Endothelial cell of umbilical vein (primary cell): ENCODE results near the gene HDAC8. TPM values are rescaled to one million over a fixed set of nuclear protein-coding genes. Genes with fewer than 3 reads are reported as not detected.

Experiments
- BruUV-seq: library from RNA; stranded (reverse); fragments of 400-500 nt; replicated peaks from 2 replicates; lab custom pipeline; 2021; lab: Mats Ljungman, UMichigan
- CTCF ChIA-PET: fragments of 300-600, 350-600 bp; sonication (Branson Sonifier 250); formaldehyde crosslinking; loops from one replicate; lab custom pipeline; 2021; ENCODE audit warnings: antibody characterized with exemption, inconsistent platforms; lab: Charles Lee
- POLR2A ChIA-PET: fragments of 300-600, 350-600 bp; sonication (Branson Sonifier 250); formaldehyde crosslinking; loops from one replicate; lab custom pipeline; 2021; ENCODE audit warnings: antibody characterized with exemption, inconsistent platforms; lab: Charles Lee
- DNase-seq: peaks from one replicate; pipeline ENCODE4 v3.0.0-alpha.2; 2011; ENCODE audit warnings: low read depth, low spot score
- FAIRE-seq: peaks from 2 replicates; lab custom pipeline; 2011; peaks lifted over from hg19 to GRCh38; lab: Jason Lieb, UNC
- H2AFZ ChIP-seq: 2 replicates; pipeline ENCODE4 v1.6.0; 2012; ENCODE audit warnings: low read depth, low read length, control low read depth, inconsistent platforms
- H3K27ac ChIP-seq: 2 replicates; pipeline ENCODE4 v1.5.1; 2011; ENCODE audit warnings: low read depth, mild to moderate bottlenecking, control low read depth, low read length, moderate library complexity; ENCODE audit not compliant: insufficient read depth
- H3K27me3 ChIP-seq, 2 experiments: 2 replicates each; pipeline versions ENCODE4 v1.6.0 to v1.6.1; 2011; ENCODE audit warnings: low read length in 2 of 2, mixed read lengths in 1 of 2; ENCODE audit not compliant: control insufficient read depth in 2 of 2, insufficient read depth in 2 of 2
- H3K36me3 ChIP-seq, 2 experiments: 2 replicates in 1 of 2; 3 replicates in 1 of 2; pipeline ENCODE4 v1.5.1; 2011; ENCODE audit warnings: low read length in 2 of 2, mild to moderate bottlenecking in 1 of 2, moderate library complexity in 1 of 2; ENCODE audit not compliant: control insufficient read depth in 2 of 2, insufficient read depth in 2 of 2; ENCODE audit errors: extremely low read depth in 1 of 2
- H3K4me1 ChIP-seq: 3 replicates; pipeline ENCODE4 v1.5.1; 2011; ENCODE audit warnings: mild to moderate bottlenecking, low read length; ENCODE audit not compliant: control insufficient read depth, insufficient read depth; ENCODE audit errors: extremely low read depth
- H3K4me2 ChIP-seq: 2 replicates; pipeline ENCODE4 v1.6.1; 2011; ENCODE audit warnings: low read length, control low read depth, mixed read lengths; ENCODE audit not compliant: insufficient read depth
- H3K4me3 ChIP-seq, 3 experiments: fragments of 200-600 bp in 1 of 3; sonication (generic), shearing (Covaris generic) in 1 of 3; replicated peaks in 1 of 3; 2 replicates each; pipeline ENCODE4 v1.5.1; 2011 to 2016; ENCODE audit warnings: control low read depth in 3 of 3, low read length in 3 of 3, mild to moderate bottlenecking in 2 of 3, inconsistent platforms in 1 of 3, low read depth in 1 of 3, moderate library complexity in 1 of 3; ENCODE audit not compliant: insufficient read depth in 1 of 3
- H3K79me2 ChIP-seq: 2 replicates; pipeline ENCODE4 v1.6.0; 2012; ENCODE audit warnings: low read length, inconsistent platforms; ENCODE audit not compliant: control insufficient read depth, insufficient read depth
- H3K9ac ChIP-seq: replicated peaks from 2 replicates; pipeline ENCODE3; 2011; ENCODE audit warnings: low read length, control low read depth; ENCODE audit not compliant: insufficient read depth; ENCODE audit errors: extremely low read depth
- H3K9me1 ChIP-seq: replicated peaks from 3 replicates; pipeline ENCODE4 v1.6.0; 2011; ENCODE audit warnings: mild to moderate bottlenecking, low read length; ENCODE audit not compliant: control insufficient read depth, insufficient read depth; ENCODE audit errors: extremely low read depth
- H3K9me3 ChIP-seq: replicated peaks from 2 replicates; pipeline ENCODE4 v1.5.1; 2012; ENCODE audit warnings: low read length, inconsistent platforms; ENCODE audit not compliant: control insufficient read depth, insufficient read depth
- H4K20me1 ChIP-seq: replicated peaks from 2 replicates; pipeline ENCODE3; 2011; ENCODE audit warnings: mild to moderate bottlenecking, low read length; ENCODE audit not compliant: control insufficient read depth, insufficient read depth; ENCODE audit errors: extremely low read depth
- EZH2 ChIP-seq: IDR thresholded peaks from 2 replicates; pipeline ENCODE4 v1.6.1; 2012; ENCODE audit warnings: borderline replicate concordance, low read depth, mild to moderate bottlenecking, moderate library complexity, low read length, inconsistent platforms; ENCODE audit not compliant: severe bottlenecking
- FOS ChIP-seq: IDR thresholded peaks from 2 replicates; pipeline ENCODE4 v1.6.1; 2011; ENCODE audit warnings: mild to moderate bottlenecking, low read length, moderate library complexity, borderline replicate concordance; ENCODE audit not compliant: insufficient read depth
- GATA2 ChIP-seq: IDR thresholded peaks from 2 replicates; pipeline ENCODE4 v1.7.0; 2011; ENCODE audit warnings: low read depth, mild to moderate bottlenecking, moderate library complexity, mixed read lengths, low read length; ENCODE audit not compliant: insufficient read length, insufficient read depth
- JUN ChIP-seq: IDR thresholded peaks from 2 replicates; pipeline ENCODE4 v1.6.1; 2011; ENCODE audit warnings: borderline replicate concordance, low read depth; ENCODE audit not compliant: insufficient read length, insufficient read depth
- MAX ChIP-seq: IDR thresholded peaks from 2 replicates; pipeline ENCODE4 v1.6.1; 2011; ENCODE audit not compliant: insufficient read depth, insufficient read length
- MYC ChIP-seq: IDR thresholded peaks from one replicate; pipeline ENCODE4 v1.6.1; 2011; ENCODE audit warnings: mild to moderate bottlenecking, low read depth, low read length
- POLR2A ChIP-seq: IDR thresholded peaks from 2 replicates; pipeline ENCODE4 v1.6.1; 2012; ENCODE audit warnings: low read depth, mild to moderate bottlenecking, control low read depth, low read length
- POLR2AphosphoS5 ChIP-seq: IDR thresholded peaks from 2 replicates; pipeline ENCODE4 v1.6.1; 2012; ENCODE audit warnings: low read depth, mild to moderate bottlenecking, control low read depth, low read length, moderate library complexity; ENCODE audit not compliant: insufficient read depth
- dilution Hi-C: fragments of 300-500 bp; cut with MboI; formaldehyde crosslinking; loops from one replicate; pipeline ENCODE4 v1.15.0; 2019; ENCODE audit warnings: low sequenced_read_pairs; ENCODE audit not compliant: extremely low pct_ligation_motif_present
- intact Hi-C: fragments of 100-400 bp; cut with micrococcal nuclease; formaldehyde crosslinking; loops from one replicate; pipeline ENCODE4 v1.10.0; 2022
- polyA plus RNA-seq, 4 experiments: library from polyadenylated mRNA; depleted of rRNA in 3 of 4; stranded (reverse) in 3 of 4; unstranded in 1 of 4; fragments of >200 nt; gene quantifications; 2 replicates each; pipeline versions ENCODE4 v1.2.1 to v1.2.3, GENCODE V29; 2011 to 2012; ENCODE audit warnings: missing spikeins in 1 of 4
- total RNA-seq: library from RNA; stranded (reverse); gene quantifications from 2 replicates; pipeline ENCODE4 v1.2.3, GENCODE V29; 2021
- TF ChIP-seq, protein P1 (sequence below), 2 donors: IDR thresholded peaks; 1 replicate in 1 of 2; 2 replicates in 1 of 2; pipeline ENCODE4 v1.5.1; 2011; ENCODE audit warnings: low read length in 2 of 2, mild to moderate bottlenecking in 2 of 2, moderate library complexity in 2 of 2, control low read depth in 1 of 2, inconsistent platforms in 1 of 2, low read depth in 1 of 2; ENCODE audit not compliant: insufficient read depth in 1 of 2; ENCODE audit errors: extremely low read depth in 1 of 2

HDAC8 gene
- total and polyA plus RNA-seq, 2 donors (not counting 3 experiments of a cell fraction or from before 2014, with no cell fraction given): 17.6 to 37.2 TPM

GRCh38 chrX:72392042-72392441, 180.6 kb downstream of the HDAC8 start:
- TF ChIP-seq MAX (no peak), FOS (no peak), POLR2A (no peak)
- no peaks in the 10 kb centered on the region for H3K36me3 ChIP-seq
- no peak overlapping the region for H3K9ac ChIP-seq
- no TSS peak for BruUV-seq
- no peaks in the 10 kb centered on the region for H4K20me1 ChIP-seq
- no peaks in the 10 kb centered on the region for H3K79me2 ChIP-seq
- ChIA-PET CTCF (no interaction called here), POLR2A (no interaction called here)
- no peak overlapping the region for H3K4me3 ChIP-seq
- H3K4me2 ChIP-seq: no peak overlapping the region
- H3K27ac ChIP-seq: no peak overlapping the region
- no peak for DNase-seq
- no peaks in the 10 kb centered on the region for H3K9me1 ChIP-seq
- no peak for FAIRE-seq
- H3K9me3 ChIP-seq: no peaks in the 10 kb centered on the region
- intact Hi-C loops: no loop called here
- no peaks in the 10 kb centered on the region for H3K27me3 ChIP-seq
- H3K4me1 ChIP-seq: no peaks in the 10 kb centered on the region
- H2AFZ ChIP-seq: no peak overlapping the region
- dilution Hi-C loops: no loop called here

- no peak overlapping the region for H3K4me3 ChIP-seq
- H3K4me2 ChIP-seq: no peak overlapping the region
- H3K27ac ChIP-seq: no peak overlapping the region
- no peaks in the 10 kb centered on the region for H3K36me3 ChIP-seq
- TF ChIP-seq EZH2 (no peak), GATA2 (no peak), POLR2A (no peak), MYC (no peak), JUN (no peak), POLR2AphosphoS5 (no peak), FOS (no peak), MAX (no peak)
- TF ChIP-seq, protein P1, sequence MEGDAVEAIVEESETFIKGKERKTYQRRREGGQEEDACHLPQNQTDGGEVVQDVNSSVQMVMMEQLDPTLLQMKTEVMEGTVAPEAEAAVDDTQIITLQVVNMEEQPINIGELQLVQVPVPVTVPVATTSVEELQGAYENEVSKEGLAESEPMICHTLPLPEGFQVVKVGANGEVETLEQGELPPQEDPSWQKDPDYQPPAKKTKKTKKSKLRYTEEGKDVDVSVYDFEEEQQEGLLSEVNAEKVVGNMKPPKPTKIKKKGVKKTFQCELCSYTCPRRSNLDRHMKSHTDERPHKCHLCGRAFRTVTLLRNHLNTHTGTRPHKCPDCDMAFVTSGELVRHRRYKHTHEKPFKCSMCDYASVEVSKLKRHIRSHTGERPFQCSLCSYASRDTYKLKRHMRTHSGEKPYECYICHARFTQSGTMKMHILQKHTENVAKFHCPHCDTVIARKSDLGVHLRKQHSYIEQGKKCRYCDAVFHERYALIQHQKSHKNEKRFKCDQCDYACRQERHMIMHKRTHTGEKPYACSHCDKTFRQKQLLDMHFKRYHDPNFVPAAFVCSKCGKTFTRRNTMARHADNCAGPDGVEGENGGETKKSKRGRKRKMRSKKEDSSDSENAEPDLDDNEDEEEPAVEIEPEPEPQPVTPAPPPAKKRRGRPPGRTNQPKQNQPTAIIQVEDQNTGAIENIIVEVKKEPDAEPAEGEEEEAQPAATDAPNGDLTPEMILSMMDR (IDR thresholded peaks at IDR 0.05; ENCODE audit: extremely low read depth in 1 of 2, insufficient read depth in 1 of 2, low read depth in 1 of 2, low read length in 2 of 2): no peak
- intact Hi-C loops: no loop called here
- no peaks in the 10 kb centered on the region for H3K4me1 ChIP-seq
- no TSS peak for BruUV-seq
- H4K20me1 ChIP-seq: no peaks in the 10 kb centered on the region
- H2AFZ ChIP-seq: no peak overlapping the region
- H3K9me1 ChIP-seq: no peaks in the 10 kb centered on the region
- H3K9me3 ChIP-seq: no peaks in the 10 kb centered on the region
- FAIRE-seq (no peak), DNase-seq (no peak)
- H3K79me2 ChIP-seq: no peaks in the 10 kb centered on the region
- CTCF ChIA-PET: no interaction called here
- no peaks in the 10 kb centered on the region for H3K27me3 ChIP-seq
- dilution Hi-C loops: no loop called here
- POLR2A ChIA-PET: no interaction called here
- H3K9ac ChIP-seq: no peak overlapping the region
Observed at GRCh38 chrX:72387247-72387646, 185.4 kb downstream of the HDAC8 start.
